K562 (cell line): ENCODE measurements around the gene IDI1. TPM values are rescaled to one million over a fixed set of nuclear protein-coding genes. Genes with fewer than 3 reads are reported as not detected.
A peak's percentile ranks its signal among the peaks of the same experiment; 100 is the strongest.

Experiments
- ATF1 ChIP-seq, 2 experiments: fragments of 450-650 bp in 1 of 2; IDR thresholded peaks; 2 replicates each; pipeline ENCODE4 v1.6.1; 2016; ENCODE audit warnings: missing compliant biosample characterization in 1 of 2, missing genetic modification characterization in 1 of 2
- CEBPG ChIP-seq, 3 experiments: fragments of 200-800 bp in 1 of 3; sonication (Bioruptor generic) in 1 of 3; sonication (generic) in 1 of 3; formaldehyde crosslinking in 1 of 3; IDR thresholded peaks in 2 of 3; conservative IDR thresholded peaks in 1 of 3; 2 replicates each; pipeline versions ENCODE4 v1.6.1 to v1.8.0; 2016 to 2022; ENCODE audit warnings: missing compliant biosample characterization in 2 of 3, missing genetic modification characterization in 2 of 3, mild to moderate bottlenecking in 1 of 3, missing genetic modification reagents in 1 of 3
- CLOCK ChIP-seq: fragments of 250-450 bp; sonication (Bioruptor Pico); IDR thresholded peaks from 2 replicates; pipeline ENCODE4 v1.4.0; 2020; ENCODE audit warnings: mild to moderate bottlenecking, moderate library complexity, borderline replicate concordance
- DIDO1 ChIP-seq: fragments of 450-650 bp; IDR thresholded peaks from 2 replicates; pipeline ENCODE4 v1.6.1; 2016; ENCODE audit warnings: low read depth, missing biosample characterization, missing genetic modification characterization
- ELF4 ChIP-seq: fragments of 450-650 bp; formaldehyde crosslinking; IDR thresholded peaks from 2 replicates; pipeline ENCODE4 v1.4.0; 2022; ENCODE audit warnings: missing genetic modification characterization
- IRF2 ChIP-seq: sonication (generic); formaldehyde crosslinking; IDR thresholded peaks from 2 replicates; pipeline ENCODE4 v1.8.1; 2022; ENCODE audit warnings: mild to moderate bottlenecking, missing genetic modification reagents
- L3MBTL2 ChIP-seq: fragments of 450-650 bp; IDR thresholded peaks from 2 replicates; pipeline ENCODE4 v1.6.1; 2016; ENCODE audit warnings: mild to moderate bottlenecking, moderate library complexity
- MYC ChIP-seq, 2 experiments: fragments of 250-450 bp in 1 of 2; sonication (Bioruptor Pico) in 1 of 2; IDR thresholded peaks; 2 replicates each; pipeline versions ENCODE4 v1.5.1 to v1.6.1; 2012 to 2021; ENCODE audit warnings: low read depth in 2 of 2, borderline replicate concordance in 1 of 2, improper control_type of control experiment in 1 of 2, low read length in 1 of 2, mild to moderate bottlenecking in 1 of 2, moderate library complexity in 1 of 2
- NEUROD1 ChIP-seq: fragments of 150-350 bp; IDR thresholded peaks from 2 replicates; pipeline ENCODE4 v1.6.1; 2014; ENCODE audit warnings: borderline replicate concordance, low read length, low read depth; ENCODE audit not compliant: partially characterized antibody
- NR2C1 ChIP-seq, 2 experiments: fragments of 450-650 bp; IDR thresholded peaks; 2 replicates each; pipeline ENCODE4 v1.6.1; 2017; ENCODE audit warnings: mild to moderate bottlenecking in 2 of 2, antibody characterized with exemption in 1 of 2, inconsistent platforms in 1 of 2, missing compliant biosample characterization in 1 of 2, missing genetic modification characterization in 1 of 2
- NRF1 ChIP-seq, 2 experiments: fragments of 450-650 bp; IDR thresholded peaks in 1 of 2; conservative IDR thresholded peaks in 1 of 2; 2 replicates each; pipeline ENCODE4 v1.6.1; 2014; ENCODE audit warnings: mild to moderate bottlenecking in 2 of 2
- PHF20 ChIP-seq: fragments of 450-650 bp; IDR thresholded peaks from 2 replicates; pipeline ENCODE4 v1.6.1; 2018; ENCODE audit not compliant: partially characterized antibody
- PHF8 ChIP-seq: fragments of 200-600 bp; sonication (generic); IDR thresholded peaks from 2 replicates; pipeline ENCODE4 v1.6.1; 2012; ENCODE audit warnings: mixed run types, mild to moderate bottlenecking, inconsistent platforms, low read length, moderate library complexity, borderline replicate concordance
- PML ChIP-seq: IDR thresholded peaks from 2 replicates; pipeline ENCODE4 v1.6.1; 2012; ENCODE audit warnings: low read length, inconsistent platforms
- POLR2G ChIP-seq: fragments of 200-400 bp; formaldehyde crosslinking; IDR thresholded peaks from 2 replicates; pipeline ENCODE4 v1.6.1; 2017; ENCODE audit warnings: low read depth, mild to moderate bottlenecking, antibody characterized with exemption, low read length, moderate library complexity
- PTTG1 ChIP-seq: fragments of 450-650 bp; IDR thresholded peaks from 2 replicates; pipeline ENCODE4 v1.6.1; 2016; ENCODE audit warnings: low read depth, mild to moderate bottlenecking, missing genetic modification characterization, missing compliant biosample characterization
- SOX6 ChIP-seq: fragments of 450-650 bp; IDR thresholded peaks from 2 replicates; pipeline ENCODE4 v1.6.1; 2014; ENCODE audit warnings: mild to moderate bottlenecking
- SRF ChIP-seq, 2 experiments: fragments of 250-450, 450-650 bp in 1 of 2; sonication (Bioruptor Pico) in 1 of 2; sonication (generic) in 1 of 2; formaldehyde crosslinking; IDR thresholded peaks; 2 replicates each; pipeline versions ENCODE4 v1.5.0 to v1.5.1; 2020 to 2022; ENCODE audit warnings: mild to moderate bottlenecking in 1 of 2, missing genetic modification reagents in 1 of 2
- TAF1 ChIP-seq: IDR thresholded peaks from 2 replicates; pipeline ENCODE4 v1.6.1; 2011; ENCODE audit warnings: mild to moderate bottlenecking, low read length, moderate library complexity; ENCODE audit not compliant: insufficient read depth, control insufficient read depth, severe bottlenecking; ENCODE audit errors: extremely low read depth
- TCF3 ChIP-seq: sonication (generic); formaldehyde crosslinking; IDR thresholded peaks from 2 replicates; pipeline ENCODE4 v1.4.0; 2020; ENCODE audit warnings: mild to moderate bottlenecking, missing genetic modification reagents
- TGIF2 ChIP-seq: sonication (generic); formaldehyde crosslinking; IDR thresholded peaks from 2 replicates; pipeline ENCODE4 v1.8.1; 2022; ENCODE audit warnings: mild to moderate bottlenecking, missing genetic modification reagents, moderate library complexity
- ZKSCAN8 ChIP-seq: fragments of 200-800 bp; sonication (Bioruptor generic); IDR thresholded peaks from 2 replicates; pipeline ENCODE4 v1.6.1; 2016; ENCODE audit warnings: missing genetic modification characterization, missing compliant biosample characterization
- ZNF282 ChIP-seq: sonication (generic); formaldehyde crosslinking; IDR thresholded peaks from 2 replicates; pipeline ENCODE4 v1.8.1; 2023; ENCODE audit warnings: missing genetic modification reagents
- polyA plus RNA-seq, 8 experiments: library from polyadenylated mRNA; depleted of rRNA in 4 of 8; stranded (reverse) in 5 of 8; unstranded in 3 of 8; fragments of >200 nt; fragmentation: Nextera tagmentation in 2 of 8; fragmentation: Illumina TruSeq in 1 of 8; extraction: Ambion mirVana in 2 of 8; extraction: Trizol in 1 of 8; gene quantifications; 2 replicates each; pipeline versions ENCODE4 v1.2.1 to v1.2.3, GENCODE V29; 2011 to 2014; ENCODE audit warnings: inconsistent platforms in 1 of 8, missing spikeins in 1 of 8
- total RNA-seq, 7 experiments: library from RNA; depleted of rRNA in 6 of 7; stranded (reverse); fragments of >200 nt in 6 of 7; fragmentation: Illumina TruSeq in 2 of 7; extraction: Trizol in 2 of 7; gene quantifications; 2 replicates each; pipeline versions ENCODE4 v1.2.1 to v1.2.3, GENCODE V29; 2011 to 2021; ENCODE audit warnings: low replicate concordance in 1 of 7

The IDI1 gene
- total and polyA plus RNA-seq, 9 of the 15 experiments (the other 6 are each of a cell fraction or from before 2014, with no cell fraction given): 70.0 to 265 (median 119) TPM

- TF ChIP-seq SRF (CRISPR knock-in tag; IDR thresholded peaks at IDR 0.05) (peak; percentile 54 to 73; a peak in 1 of 4 replicates), POLR2G (peak; percentile 98), PTTG1 (tag) (no peak), PHF8 (peak; percentile 86; the same call in 1 of the 2 replicates), ZKSCAN8 (CRISPR knock-in tag) (no peak), DIDO1 (tag) (peak; percentile 46; the same call in 1 of the 2 replicates), CEBPG (CRISPR knock-in tag; IDR thresholded peaks at IDR 0.05) (no peak), CEBPG (tag; conservative IDR thresholded peaks at IDR 0.05 in 1 of 2, IDR thresholded peaks at IDR 0.05 in 1 of 2) (no peak), CLOCK (0 out of 2 replicates have a peak, but pooled peaks have one; percentile 38), PHF20 (peak; percentile 4), ELF4 (no peak; the same call in 1 of the 2 replicates), TCF3 (CRISPR knock-in tag) (peak; percentile 14; the same call in 1 of the 2 replicates), NRF1 (conservative IDR thresholded peaks at IDR 0.05 in 1 of 2, IDR thresholded peaks at IDR 0.05 in 1 of 2) (peak; percentile 87 to 89), SOX6 (peak; percentile 34; the same call in 1 of the 2 replicates), ZNF282 (CRISPR knock-in tag) (0 out of 2 replicates have a peak, but pooled peaks have one; percentile 51), NEUROD1 (peak; percentile 74), PML (peak; percentile 61), TGIF2 (CRISPR knock-in tag) (0 out of 2 replicates have a peak, but pooled peaks have one; percentile 8), NR2C1 (IDR thresholded peaks at IDR 0.05) (no peak), NR2C1 (tag; IDR thresholded peaks at IDR 0.05) (peak; percentile 61; the same call in 1 of the 2 replicates), MYC (IDR thresholded peaks at IDR 0.05; ENCODE audit: low read depth, low read length) (peak; percentile 69; the same call in 1 of the 2 replicates), MYC (CRISPR knock-in tag; IDR thresholded peaks at IDR 0.05; ENCODE audit: borderline replicate concordance, low read depth) (peak; percentile 57; the same call in 1 of the 2 replicates), TAF1 (peak; percentile 85), L3MBTL2 (peak; percentile 97), IRF2 (no peak), ATF1 (CRISPR knock-in tag; IDR thresholded peaks at IDR 0.05) (no peak), ATF1 (tag; IDR thresholded peaks at IDR 0.05) (peak; percentile 98)
Measured at GRCh38 chr10:1048732-1049424, at the start of gene IDI1 (continued).
